B cell (primary cell): ENCODE results near the gene LYZ.

Source experiments
- CTCF ChIP-seq: fragments of 200-600 bp; IDR thresholded peaks from one replicate; pipeline ENCODE4 v1.8.0; 2022; ENCODE audit warnings: antibody characterized with exemption, mild to moderate bottlenecking
- EZH2 ChIP-seq: IDR thresholded peaks from 2 replicates; pipeline ENCODE4 v1.6.1; 2012; ENCODE audit warnings: borderline replicate concordance, low read depth, mild to moderate bottlenecking, moderate library complexity, low read length; ENCODE audit not compliant: insufficient read depth, poor library complexity, severe bottlenecking

- TF ChIP-seq CTCF (no peak), EZH2 (no peak)
These were observed 7.3 kb downstream of the LYZ start for GRCh38 chr12:69355363-69356028.
